ENCODE data around the gene DHX9.
A peak's percentile ranks its signal among the peaks of the same experiment; 100 is the strongest.

The DHX9 gene

DNA sequence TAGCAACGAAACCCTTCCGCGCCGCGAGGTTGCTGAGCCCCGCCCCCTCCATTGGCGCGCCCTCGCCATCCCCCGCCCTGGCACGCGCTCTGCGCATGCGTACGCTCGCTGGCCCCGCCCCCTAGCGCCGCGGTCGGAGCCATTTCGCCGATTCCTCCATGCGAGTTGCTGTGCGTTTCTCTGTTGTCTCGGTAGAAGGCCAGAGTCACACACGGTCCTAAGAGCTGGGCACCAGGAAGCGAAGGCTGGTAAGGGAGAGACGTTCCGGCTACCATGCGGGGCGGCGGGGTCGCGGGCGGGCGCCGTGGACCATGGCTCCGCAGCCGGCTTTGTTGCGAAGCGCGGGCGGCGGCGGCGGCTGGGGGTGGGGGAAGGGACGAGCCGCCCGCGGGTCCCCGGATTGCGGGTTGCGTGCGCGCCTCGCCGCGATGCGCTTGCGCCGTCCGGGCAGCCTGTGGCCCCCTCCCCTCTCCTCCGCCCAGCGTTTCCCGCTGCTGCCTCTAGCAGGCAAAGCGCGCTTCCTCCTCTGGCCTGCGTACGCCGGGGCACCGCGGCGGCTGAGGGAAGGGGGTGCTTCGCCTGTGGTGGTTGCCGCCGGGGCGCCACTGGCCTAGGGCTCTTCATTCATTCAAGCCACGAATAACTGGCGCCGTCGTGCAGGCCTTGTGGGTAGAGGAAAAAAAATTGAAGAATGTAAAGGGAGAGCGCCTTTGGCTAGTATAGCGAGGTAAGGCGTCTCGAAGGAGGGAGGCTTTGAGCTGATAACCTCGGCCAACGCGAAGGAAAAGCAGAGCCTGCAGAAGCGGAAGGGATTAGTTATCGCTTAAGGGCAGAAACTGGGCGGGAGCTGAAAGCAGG is at the start of gene DHX9:
Gene DHX9 (plus strand): TSS at position 139 of the 858 bp plus-strand sequence. CDS start 3,220 bp downstream, outside the sequence.
- peak; percentile 96 for DNase-seq

DNA sequence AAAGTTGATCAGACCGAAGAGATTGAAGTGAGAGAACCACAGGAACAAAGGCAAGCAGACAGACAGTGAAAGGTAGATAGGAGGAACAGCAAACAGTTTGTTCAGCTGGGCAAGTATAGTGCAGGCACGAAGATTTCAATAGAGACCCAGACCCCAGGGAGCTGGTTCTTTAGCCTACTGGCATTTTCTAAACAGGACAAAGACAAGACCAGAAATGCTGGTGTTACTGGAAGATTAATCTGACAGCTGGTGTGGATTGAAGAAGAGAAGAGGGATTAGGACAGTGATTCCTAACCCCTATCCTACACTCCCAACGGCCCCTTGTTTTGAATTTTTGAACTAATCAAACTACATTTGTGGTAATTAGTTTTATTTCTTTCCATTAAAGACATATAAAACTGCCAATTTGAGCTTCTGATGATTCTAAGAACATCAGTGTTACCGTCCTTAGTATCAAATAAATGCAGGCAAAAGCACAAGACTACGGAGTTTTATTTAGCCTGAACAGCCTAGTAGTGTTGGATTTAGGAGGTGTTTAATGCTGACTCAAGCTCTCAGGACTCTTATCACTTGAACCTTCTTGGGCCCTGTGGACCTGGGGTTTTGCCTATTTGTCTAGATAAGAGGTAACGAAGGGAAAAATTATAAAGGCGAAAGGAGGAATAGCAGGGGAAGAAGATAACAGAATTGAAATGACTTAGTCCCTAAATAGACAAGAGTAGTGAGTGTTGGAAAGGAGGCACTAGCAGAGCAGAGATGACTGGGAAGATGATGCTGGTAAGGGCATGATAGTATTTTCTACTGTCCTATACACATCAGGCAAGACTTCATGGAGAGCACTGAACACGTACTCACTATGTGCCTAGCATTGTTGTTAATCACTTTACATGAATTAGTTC is 47.6 kb upstream of the DHX9 start:
- no peak for DNase-seq

GRCh38 chr1:182794091-182794490 is 45.1 kb upstream of the DHX9 start:
- DNase-seq = no peak

DNA sequence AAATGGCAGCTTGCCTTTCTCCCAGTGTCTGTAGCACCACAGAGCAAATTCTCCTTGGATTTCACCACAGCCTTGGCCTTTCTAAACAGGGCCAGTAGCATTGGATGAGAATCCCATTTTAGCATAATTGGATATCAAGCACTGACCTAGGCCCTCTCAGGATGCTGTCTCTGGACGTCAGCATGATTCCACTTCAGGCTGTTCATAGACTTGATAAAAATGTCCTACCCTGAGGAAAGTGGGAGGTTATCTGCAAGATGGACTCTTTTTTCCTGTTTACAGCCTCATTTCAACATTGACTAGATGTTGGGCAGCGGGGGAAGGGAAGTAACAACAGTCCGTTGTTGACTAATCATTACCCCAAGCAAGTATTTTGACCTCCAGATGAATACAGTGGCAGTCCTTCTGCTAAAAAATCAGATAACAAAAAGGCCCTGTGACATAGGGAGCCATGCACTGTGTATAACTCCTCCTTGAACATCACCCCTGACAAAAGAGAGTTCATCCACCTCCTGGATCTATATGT is 44.4 kb upstream of the DHX9 start:
- no peak for DNase-seq

- peak; percentile 90 for DNase-seq
Measured at GRCh38 chr1:182795563-182796228, 43.5 kb upstream of the DHX9 start.

DNA sequence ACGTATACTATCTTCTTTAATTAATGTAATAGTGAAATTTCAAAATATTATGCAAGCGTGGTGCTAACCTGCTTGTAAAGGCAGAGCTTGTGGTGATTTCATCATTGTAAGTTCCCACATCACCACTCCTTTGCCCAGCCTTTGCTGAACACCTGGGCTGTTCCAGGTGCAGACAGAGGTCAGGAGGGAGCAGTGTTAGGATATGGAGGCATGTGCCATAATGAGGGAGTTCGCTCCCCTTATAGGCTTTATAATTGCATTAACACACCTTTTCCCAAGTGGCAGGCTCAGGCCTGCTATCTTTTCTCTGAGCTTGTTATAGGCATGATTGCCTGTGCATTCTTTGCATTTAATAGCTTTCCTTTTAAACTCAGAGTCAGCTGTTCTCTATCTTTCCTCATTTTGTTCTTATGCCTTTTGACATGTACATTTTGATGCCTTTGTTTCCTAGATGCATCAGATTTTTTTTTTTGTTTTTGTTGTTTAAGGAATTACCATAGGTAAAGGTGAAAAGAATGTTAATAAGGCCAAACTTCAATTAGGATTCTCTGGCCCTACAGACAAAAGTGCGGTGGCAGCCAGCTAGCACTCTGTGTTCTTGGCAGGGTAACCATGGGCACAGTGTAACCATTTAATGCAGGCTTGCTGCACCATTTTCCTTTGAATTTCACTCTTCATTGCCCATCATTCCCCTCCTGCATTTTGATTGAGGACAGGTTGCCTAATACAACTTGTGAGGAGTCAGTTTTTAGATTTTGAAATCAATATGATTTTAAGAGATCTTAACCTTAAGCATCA is 36.9 kb upstream of the DHX9 start:
- no peak for DNase-seq

- DNase-seq = no peak
Measured at GRCh38 chr1:182803846-182804245, 35.3 kb upstream of the DHX9 start.

- no peak for DNase-seq
Measured at GRCh38 chr1:182806015-182806678, 33.0 kb upstream of the DHX9 start.

DNA sequence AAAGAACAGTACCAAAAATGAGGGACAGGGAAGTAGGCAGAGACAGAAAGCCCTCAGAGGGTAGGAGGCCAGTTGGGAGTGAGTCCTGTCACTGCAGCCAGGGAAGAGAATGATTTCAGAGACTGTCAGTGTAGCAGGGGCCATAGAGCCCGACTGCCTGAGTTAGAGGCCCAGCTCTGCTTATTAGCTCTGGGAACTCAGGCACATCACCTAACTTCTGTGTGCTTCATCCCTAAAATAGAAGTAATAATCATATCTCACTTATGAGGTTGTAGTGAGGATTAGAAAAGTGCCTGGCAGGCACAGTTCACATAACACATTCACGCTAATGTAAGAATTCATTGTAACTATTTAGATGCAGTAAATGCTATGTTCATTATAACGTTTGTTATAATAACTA is 31.2 kb upstream of the DHX9 start:
- DNase-seq = no peak

GRCh38 chr1:182809414-182809957 is 29.7 kb upstream of the DHX9 start:
- DNase-seq = no peak

DNA sequence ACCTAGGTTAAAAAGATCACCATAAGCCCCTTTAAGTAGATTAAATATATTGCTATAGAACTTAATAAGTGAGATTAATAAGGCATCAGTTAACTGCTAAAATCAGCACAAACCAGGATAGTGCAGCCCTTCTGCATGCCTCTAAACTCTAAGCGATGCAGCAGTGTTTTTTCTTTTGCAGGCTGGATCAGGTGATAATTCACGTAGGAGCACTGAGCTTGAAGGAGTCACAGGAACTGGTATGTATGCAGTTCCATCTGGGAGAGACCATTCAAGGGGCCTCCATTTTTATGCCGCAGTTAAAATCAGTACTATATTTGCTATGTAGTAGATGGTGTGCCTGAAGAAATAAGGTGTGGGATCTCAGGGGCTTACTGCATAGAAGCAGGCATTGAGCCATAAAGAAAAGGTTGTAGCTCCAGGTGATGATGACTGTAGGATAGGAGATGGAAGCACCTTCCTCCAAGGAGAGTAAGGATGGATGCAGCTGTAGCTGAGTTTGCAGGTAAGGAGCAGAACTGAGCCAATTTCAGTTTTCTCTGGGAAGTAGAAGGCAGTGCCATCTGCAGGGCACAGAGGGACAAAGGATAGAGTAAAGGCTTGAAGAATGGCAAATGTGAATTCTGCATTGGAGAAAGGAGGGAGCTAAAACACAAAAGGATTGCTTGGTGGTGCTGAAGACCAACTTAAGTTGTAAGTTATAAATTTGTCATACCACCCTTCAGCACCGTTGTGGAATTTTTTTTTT is 27.0 kb upstream of the DHX9 start:
- no peak for DNase-seq

GRCh38 chr1:182816863-182817262 is 22.3 kb upstream of the DHX9 start:
- no peak for DNase-seq

DNA sequence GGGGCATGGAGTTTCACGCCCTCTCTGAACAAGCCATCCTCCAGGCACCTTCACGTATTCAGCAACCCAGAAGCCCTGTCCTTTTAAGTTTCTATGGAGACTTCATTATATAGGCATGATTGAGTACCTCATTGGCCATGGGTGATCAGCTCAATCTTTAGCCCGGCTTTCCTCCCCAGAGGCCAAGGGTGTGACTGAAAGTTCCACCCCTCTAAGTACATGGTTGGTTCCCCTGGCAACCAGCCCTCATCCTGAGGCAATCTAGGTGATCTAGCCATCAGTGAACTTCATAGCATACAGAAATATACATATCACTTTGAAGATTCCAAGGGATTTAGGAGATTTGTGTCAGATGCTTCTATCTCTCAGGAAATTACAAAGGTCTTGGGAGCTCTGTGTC is 21.3 kb upstream of the DHX9 start:
- DNase-seq = no peak

GRCh38 chr1:182823220-182823619 is 15.9 kb upstream of the DHX9 start:
- no peak for DNase-seq

GRCh38 chr1:182826892-182827291 is 12.3 kb upstream of the DHX9 start:
- DNase-seq = peak; percentile 49

DNA sequence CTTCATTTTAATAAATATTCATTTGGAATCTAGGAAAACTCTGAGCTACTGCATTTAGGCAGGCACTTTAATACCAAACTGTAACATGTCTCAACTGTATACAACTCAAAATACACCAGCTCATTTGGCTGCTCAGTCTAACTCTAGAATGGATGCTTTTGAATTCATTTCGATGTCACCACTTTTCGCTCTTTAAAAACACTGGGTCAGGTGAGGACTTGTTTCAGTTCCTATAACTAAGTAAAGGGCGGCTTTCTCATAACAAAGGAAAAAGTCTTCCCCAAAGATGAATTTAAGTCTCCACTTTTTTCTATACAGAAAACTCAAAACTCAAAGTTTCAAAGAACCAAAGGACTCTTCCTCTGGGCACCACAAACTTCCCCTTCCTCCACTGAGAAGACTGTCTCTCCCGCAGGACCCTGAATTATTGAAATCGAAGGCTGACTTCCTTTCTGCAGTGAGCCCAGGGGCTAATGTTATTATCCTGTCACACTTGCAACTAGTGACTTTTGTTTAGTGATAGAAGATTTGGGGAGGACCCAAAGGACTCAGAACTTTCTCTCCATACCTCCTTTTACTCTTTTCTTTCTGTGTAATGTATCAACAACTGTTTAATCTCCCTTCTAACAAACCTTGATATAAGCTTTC is 9.7 kb upstream of the DHX9 start:
- DNase-seq = peak; percentile 58

GRCh38 chr1:182833271-182833670 is 5.9 kb upstream of the DHX9 start:
- no peak for DNase-seq

- DNase-seq = no peak
Measured at GRCh38 chr1:182834326-182834725, 4.8 kb upstream of the DHX9 start.

- no peak for DNase-seq
Measured at GRCh38 chr1:182835806-182836205, 3.3 kb upstream of the DHX9 start.

All from RPMI8226 (cell line).